Endothelial cell of umbilical vein (primary cell): ENCODE results near the gene EPB41L2. TPM values are rescaled to one million over a fixed set of nuclear protein-coding genes. Genes with fewer than 3 reads are reported as not detected.

Source experiments
- BruUV-seq: library from RNA; stranded (reverse); fragments of 400-500 nt; replicated peaks from 2 replicates; lab custom pipeline; 2021; lab: Mats Ljungman, UMichigan
- CTCF ChIA-PET: fragments of 300-600, 350-600 bp; sonication (Branson Sonifier 250); formaldehyde crosslinking; loops from one replicate; lab custom pipeline; 2021; ENCODE audit warnings: antibody characterized with exemption, inconsistent platforms; lab: Charles Lee
- POLR2A ChIA-PET: fragments of 300-600, 350-600 bp; sonication (Branson Sonifier 250); formaldehyde crosslinking; loops from one replicate; lab custom pipeline; 2021; ENCODE audit warnings: antibody characterized with exemption, inconsistent platforms; lab: Charles Lee
- DNase-seq: peaks from one replicate; pipeline ENCODE4 v3.0.0-alpha.2; 2011; ENCODE audit warnings: low read depth, low spot score
- FAIRE-seq: peaks from 2 replicates; lab custom pipeline; 2011; peaks lifted over from hg19 to GRCh38; lab: Jason Lieb, UNC
- H2AFZ ChIP-seq: 2 replicates; pipeline ENCODE4 v1.6.0; 2012; ENCODE audit warnings: low read depth, low read length, control low read depth, inconsistent platforms
- H3K27ac ChIP-seq: 2 replicates; pipeline ENCODE4 v1.5.1; 2011; ENCODE audit warnings: low read depth, mild to moderate bottlenecking, control low read depth, low read length, moderate library complexity; ENCODE audit not compliant: insufficient read depth
- H3K27me3 ChIP-seq, 2 experiments: 2 replicates each; pipeline versions ENCODE4 v1.6.0 to v1.6.1; 2011; ENCODE audit warnings: low read length in 2 of 2, mixed read lengths in 1 of 2; ENCODE audit not compliant: control insufficient read depth in 2 of 2, insufficient read depth in 2 of 2
- H3K36me3 ChIP-seq, 2 experiments: 2 replicates in 1 of 2; 3 replicates in 1 of 2; pipeline ENCODE4 v1.5.1; 2011; ENCODE audit warnings: low read length in 2 of 2, mild to moderate bottlenecking in 1 of 2, moderate library complexity in 1 of 2; ENCODE audit not compliant: control insufficient read depth in 2 of 2, insufficient read depth in 2 of 2; ENCODE audit errors: extremely low read depth in 1 of 2
- H3K4me1 ChIP-seq: 3 replicates; pipeline ENCODE4 v1.5.1; 2011; ENCODE audit warnings: mild to moderate bottlenecking, low read length; ENCODE audit not compliant: control insufficient read depth, insufficient read depth; ENCODE audit errors: extremely low read depth
- H3K4me2 ChIP-seq: 2 replicates; pipeline ENCODE4 v1.6.1; 2011; ENCODE audit warnings: low read length, control low read depth, mixed read lengths; ENCODE audit not compliant: insufficient read depth
- H3K4me3 ChIP-seq, 3 experiments: fragments of 200-600 bp in 1 of 3; sonication (generic), shearing (Covaris generic) in 1 of 3; replicated peaks in 1 of 3; 2 replicates each; pipeline ENCODE4 v1.5.1; 2011 to 2016; ENCODE audit warnings: control low read depth in 3 of 3, low read length in 3 of 3, mild to moderate bottlenecking in 2 of 3, inconsistent platforms in 1 of 3, low read depth in 1 of 3, moderate library complexity in 1 of 3; ENCODE audit not compliant: insufficient read depth in 1 of 3
- H3K79me2 ChIP-seq: 2 replicates; pipeline ENCODE4 v1.6.0; 2012; ENCODE audit warnings: low read length, inconsistent platforms; ENCODE audit not compliant: control insufficient read depth, insufficient read depth
- H3K9ac ChIP-seq: replicated peaks from 2 replicates; pipeline ENCODE3; 2011; ENCODE audit warnings: low read length, control low read depth; ENCODE audit not compliant: insufficient read depth; ENCODE audit errors: extremely low read depth
- H3K9me1 ChIP-seq: replicated peaks from 3 replicates; pipeline ENCODE4 v1.6.0; 2011; ENCODE audit warnings: mild to moderate bottlenecking, low read length; ENCODE audit not compliant: control insufficient read depth, insufficient read depth; ENCODE audit errors: extremely low read depth
- H3K9me3 ChIP-seq: replicated peaks from 2 replicates; pipeline ENCODE4 v1.5.1; 2012; ENCODE audit warnings: low read length, inconsistent platforms; ENCODE audit not compliant: control insufficient read depth, insufficient read depth
- H4K20me1 ChIP-seq: replicated peaks from 2 replicates; pipeline ENCODE3; 2011; ENCODE audit warnings: mild to moderate bottlenecking, low read length; ENCODE audit not compliant: control insufficient read depth, insufficient read depth; ENCODE audit errors: extremely low read depth
- CTCF ChIP-seq, 2 donors: IDR thresholded peaks; 1 replicate in 1 of 2; 2 replicates in 1 of 2; pipeline ENCODE4 v1.5.1; 2011; ENCODE audit warnings: low read length in 2 of 2, mild to moderate bottlenecking in 2 of 2, moderate library complexity in 2 of 2, control low read depth in 1 of 2, inconsistent platforms in 1 of 2, low read depth in 1 of 2; ENCODE audit not compliant: insufficient read depth in 1 of 2; ENCODE audit errors: extremely low read depth in 1 of 2
- EZH2 ChIP-seq: IDR thresholded peaks from 2 replicates; pipeline ENCODE4 v1.6.1; 2012; ENCODE audit warnings: borderline replicate concordance, low read depth, mild to moderate bottlenecking, moderate library complexity, low read length, inconsistent platforms; ENCODE audit not compliant: severe bottlenecking
- FOS ChIP-seq: IDR thresholded peaks from 2 replicates; pipeline ENCODE4 v1.6.1; 2011; ENCODE audit warnings: mild to moderate bottlenecking, low read length, moderate library complexity, borderline replicate concordance; ENCODE audit not compliant: insufficient read depth
- GATA2 ChIP-seq: IDR thresholded peaks from 2 replicates; pipeline ENCODE4 v1.7.0; 2011; ENCODE audit warnings: low read depth, mild to moderate bottlenecking, moderate library complexity, mixed read lengths, low read length; ENCODE audit not compliant: insufficient read length, insufficient read depth
- JUN ChIP-seq: IDR thresholded peaks from 2 replicates; pipeline ENCODE4 v1.6.1; 2011; ENCODE audit warnings: borderline replicate concordance, low read depth; ENCODE audit not compliant: insufficient read length, insufficient read depth
- MAX ChIP-seq: IDR thresholded peaks from 2 replicates; pipeline ENCODE4 v1.6.1; 2011; ENCODE audit not compliant: insufficient read depth, insufficient read length
- MYC ChIP-seq: IDR thresholded peaks from one replicate; pipeline ENCODE4 v1.6.1; 2011; ENCODE audit warnings: mild to moderate bottlenecking, low read depth, low read length
- POLR2A ChIP-seq: IDR thresholded peaks from 2 replicates; pipeline ENCODE4 v1.6.1; 2012; ENCODE audit warnings: low read depth, mild to moderate bottlenecking, control low read depth, low read length
- POLR2AphosphoS5 ChIP-seq: IDR thresholded peaks from 2 replicates; pipeline ENCODE4 v1.6.1; 2012; ENCODE audit warnings: low read depth, mild to moderate bottlenecking, control low read depth, low read length, moderate library complexity; ENCODE audit not compliant: insufficient read depth
- dilution Hi-C: fragments of 300-500 bp; cut with MboI; formaldehyde crosslinking; loops from one replicate; pipeline ENCODE4 v1.15.0; 2019; ENCODE audit warnings: low sequenced_read_pairs; ENCODE audit not compliant: extremely low pct_ligation_motif_present
- intact Hi-C: fragments of 100-400 bp; cut with micrococcal nuclease; formaldehyde crosslinking; loops from one replicate; pipeline ENCODE4 v1.10.0; 2022
- polyA plus RNA-seq, 4 experiments: library from polyadenylated mRNA; depleted of rRNA in 3 of 4; stranded (reverse) in 3 of 4; unstranded in 1 of 4; fragments of >200 nt; gene quantifications; 2 replicates each; pipeline versions ENCODE4 v1.2.1 to v1.2.3, GENCODE V29; 2011 to 2012; ENCODE audit warnings: missing spikeins in 1 of 4
- total RNA-seq: library from RNA; stranded (reverse); gene quantifications from 2 replicates; pipeline ENCODE4 v1.2.3, GENCODE V29; 2021

Gene EPB41L2
- total and polyA plus RNA-seq, 2 donors (not counting 3 experiments of a cell fraction or from before 2014, with no cell fraction given), result 26.5 to 87.7 TPM

GRCh38 chr6:131029626-131030297, 33.3 kb downstream of the EPB41L2 start:
- Histone ChIP-seq H3K9me3 (no peaks in the 10 kb centered on the region), H3K79me2 (peaks cover 79% of the 10 kb centered on the region), H3K4me3 (no peak overlapping the region), H3K9me1 (no peaks in the 10 kb centered on the region), H4K20me1 (no peaks in the 10 kb centered on the region), H3K4me2 (no peak overlapping the region), H3K9ac (no peak overlapping the region), H3K27me3 (no peaks in the 10 kb centered on the region), H3K4me1 (no peaks in the 10 kb centered on the region), H3K27ac (no peak overlapping the region), H3K36me3 (no peaks in the 10 kb centered on the region), H2AFZ (no peak overlapping the region)
- TF ChIP-seq CTCF (IDR thresholded peaks at IDR 0.05; ENCODE audit: extremely low read depth in 1 of 2, insufficient read depth in 1 of 2, low read depth in 1 of 2, low read length in 2 of 2) (no peak), EZH2 (no peak), GATA2 (no peak), POLR2AphosphoS5 (no peak), JUN (no peak), POLR2A (no peak), MAX (no peak), MYC (no peak), FOS (no peak)
- POLR2A ChIA-PET, result no interaction called here
- FAIRE-seq, result no peak
- CTCF ChIA-PET, result interaction anchor here (0.7 kb wide), 1 partner anchor 26 kb away, joined by 3 read pairs; no protein-coding TSS in a partner anchor
- intact Hi-C loops, result no loop called here
- dilution Hi-C loops, result no loop called here
- BruUV-seq, result no TSS peak
- DNase-seq, result no peak
